Glutamatergic neuron (in vitro differentiated cells): ENCODE results near the gene PFDN5. TPM values are rescaled to one million over a fixed set of nuclear protein-coding genes. Genes with fewer than 3 reads are reported as not detected.

Experiments used
- total RNA-seq: library from RNA; stranded (reverse); fragmentation: NEBNext Ultra II Directional; extraction: Animal tissue kit (Norgen Biotek cat#: 25700); gene quantifications from one replicate; pipeline ENCODE4 v1.2.1, GENCODE V29; 2021; ENCODE audit not compliant: unreplicated experiment

PFDN5 gene
- total RNA-seq, 1 donor from 2014 or later, result 292 TPM

Other genes starting within 250 kb of the PFDN5 start
- 2.5 TPM for gene TNS2, start 245.5 kb upstream of the PFDN5 start, total RNA-seq
- 13.9 TPM for gene SPRYD3, start 216.2 kb upstream of the PFDN5 start, total RNA-seq
- not detected for gene IGFBP6, start 197.9 kb upstream of the PFDN5 start, total RNA-seq
- not detected for gene SOAT2, start 192.1 kb upstream of the PFDN5 start, total RNA-seq
- gene ZNF740, start 114.8 kb upstream of the PFDN5 start, total RNA-seq, result 38.2 TPM
- gene CSAD, start 114.6 kb upstream of the PFDN5 start, total RNA-seq, result 34.5 TPM
- not detected for gene ITGB7, start 88.3 kb upstream of the PFDN5 start, total RNA-seq
- gene RARG, start 63.3 kb upstream of the PFDN5 start, total RNA-seq, result 0.27 TPM
- 5.1 TPM for gene ESPL1, start 27.2 kb upstream of the PFDN5 start, total RNA-seq
- 66.1 TPM for gene MYG1, start 4.2 kb downstream of the PFDN5 start, total RNA-seq
- gene AAAS, start 26.1 kb downstream of the PFDN5 start, total RNA-seq, result 57.5 TPM
- not detected for gene SP7, start 40.8 kb downstream of the PFDN5 start, total RNA-seq
- gene SP1, start 84.6 kb downstream of the PFDN5 start, total RNA-seq, result 34.8 TPM
- not detected for gene AMHR2, start 128.3 kb downstream of the PFDN5 start, total RNA-seq
- 105 TPM for gene PRR13, start 146.2 kb downstream of the PFDN5 start, total RNA-seq
- gene PCBP2, start 156.6 kb downstream of the PFDN5 start, total RNA-seq, result 1,170 TPM
- gene MAP3K12, start 203.9 kb downstream of the PFDN5 start, total RNA-seq, result 94.2 TPM
- 49.0 TPM for gene TARBP2, start 205.7 kb downstream of the PFDN5 start, total RNA-seq
- gene NPFF, start 211.9 kb downstream of the PFDN5 start, total RNA-seq, result not detected